ENCODE results near the gene ITFG2.
"Not testable (repeated sequence)": the region's sequence is repeated elsewhere in the genome, so short reads cannot be mapped to it uniquely, and the experiment has no call there.

The ITFG2 gene

DNA sequence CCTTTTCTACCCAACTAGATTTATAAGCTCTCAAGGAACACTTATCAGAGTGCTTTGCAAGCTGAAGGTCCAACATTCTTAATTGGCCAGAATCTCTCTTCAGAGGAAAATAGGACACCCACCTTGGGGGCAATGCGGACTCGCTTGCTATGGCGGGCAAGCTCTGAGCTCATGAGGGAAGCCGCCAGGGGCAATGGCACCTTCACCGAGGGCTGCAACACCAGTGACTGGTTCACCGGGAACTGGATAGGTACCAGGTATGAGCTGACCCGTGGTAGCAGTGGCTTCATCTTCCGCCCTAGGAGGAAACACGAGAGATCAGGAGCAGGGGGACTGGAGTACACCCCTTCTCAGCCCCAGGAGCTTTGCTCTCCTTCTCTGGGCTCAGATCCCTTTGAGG lies 51.7 kb downstream of the ITFG2 start:
- DNase-seq = no peak

DNA sequence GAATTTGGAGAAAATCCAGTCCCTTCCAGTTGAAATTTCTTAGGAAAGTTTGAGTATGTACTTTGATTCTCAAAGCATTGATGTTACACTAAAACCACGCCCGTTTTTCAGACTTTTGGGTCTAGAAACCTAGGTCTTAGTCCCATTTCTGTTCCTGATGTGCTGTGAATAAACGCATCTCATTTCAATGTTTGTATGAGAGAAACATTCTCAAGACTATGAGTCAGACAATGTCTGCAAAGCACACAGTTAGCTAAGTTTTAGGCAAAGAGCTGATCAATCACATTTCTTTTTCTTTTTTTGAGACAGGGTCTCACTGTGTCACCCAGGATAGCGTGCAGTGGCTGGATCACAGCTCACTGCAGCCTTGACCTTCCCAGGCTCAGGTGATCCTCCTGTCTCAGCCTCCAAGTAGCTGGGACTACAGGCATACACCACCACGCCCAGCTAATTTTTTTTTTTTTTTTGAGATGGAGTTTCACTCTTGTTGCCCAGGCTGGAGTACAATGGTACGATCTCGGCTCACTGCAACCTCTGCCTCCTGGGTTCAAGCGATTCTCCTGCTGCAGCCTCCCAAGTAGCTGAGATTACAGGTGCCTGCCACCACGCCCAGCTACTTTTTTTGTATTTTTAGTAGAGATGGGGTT lies 56.6 kb downstream of the ITFG2 start:
- DNase-seq = not testable (repeated sequence)

Measured in amniotic stem cell (primary cell).